Measurements from ENCODE around the gene ELOVL5.

ELOVL5 gene

DNA sequence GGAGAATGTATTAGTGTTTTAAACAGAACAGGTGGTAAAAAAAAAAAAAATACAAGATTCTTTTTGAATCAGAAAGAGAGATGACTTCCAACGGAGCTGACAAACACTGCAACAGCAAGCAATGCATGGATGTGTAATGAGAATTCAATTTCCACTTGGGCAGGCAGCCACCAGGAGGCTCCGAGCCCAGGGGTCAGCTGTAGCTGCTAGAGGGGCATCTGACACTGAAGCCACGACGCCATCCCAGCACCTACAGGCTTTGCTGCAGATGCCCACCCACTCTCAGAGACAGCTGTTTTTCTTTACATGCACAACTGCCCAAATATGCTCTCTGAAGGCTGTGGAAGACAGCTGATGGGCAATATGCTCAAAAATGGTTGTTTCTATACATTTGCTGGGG is 75.4 kb downstream of the ELOVL5 start:
- DNase-seq (ENCODE audit: low spot score) = no peak

DNA sequence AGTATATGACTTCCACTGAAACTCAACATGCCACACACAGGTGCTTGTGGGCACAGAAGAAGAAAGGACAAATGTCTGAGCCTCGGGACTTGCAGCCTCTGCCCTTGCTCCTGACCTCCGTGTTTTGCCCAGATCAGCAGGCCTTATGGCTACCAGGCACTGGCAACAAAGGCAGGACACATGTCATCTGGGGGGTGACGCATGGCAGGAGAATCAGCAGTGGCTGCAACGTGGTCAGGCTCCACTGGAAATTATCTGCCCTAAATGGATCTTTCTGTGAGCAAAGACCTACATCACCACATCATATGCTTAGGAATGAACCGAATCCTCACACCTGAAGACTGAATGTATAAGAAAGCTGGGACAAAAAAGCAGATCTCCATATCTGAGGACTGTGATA is 78.9 kb downstream of the ELOVL5 start:
- no peak for DNase-seq (ENCODE audit: low spot score)

DNA sequence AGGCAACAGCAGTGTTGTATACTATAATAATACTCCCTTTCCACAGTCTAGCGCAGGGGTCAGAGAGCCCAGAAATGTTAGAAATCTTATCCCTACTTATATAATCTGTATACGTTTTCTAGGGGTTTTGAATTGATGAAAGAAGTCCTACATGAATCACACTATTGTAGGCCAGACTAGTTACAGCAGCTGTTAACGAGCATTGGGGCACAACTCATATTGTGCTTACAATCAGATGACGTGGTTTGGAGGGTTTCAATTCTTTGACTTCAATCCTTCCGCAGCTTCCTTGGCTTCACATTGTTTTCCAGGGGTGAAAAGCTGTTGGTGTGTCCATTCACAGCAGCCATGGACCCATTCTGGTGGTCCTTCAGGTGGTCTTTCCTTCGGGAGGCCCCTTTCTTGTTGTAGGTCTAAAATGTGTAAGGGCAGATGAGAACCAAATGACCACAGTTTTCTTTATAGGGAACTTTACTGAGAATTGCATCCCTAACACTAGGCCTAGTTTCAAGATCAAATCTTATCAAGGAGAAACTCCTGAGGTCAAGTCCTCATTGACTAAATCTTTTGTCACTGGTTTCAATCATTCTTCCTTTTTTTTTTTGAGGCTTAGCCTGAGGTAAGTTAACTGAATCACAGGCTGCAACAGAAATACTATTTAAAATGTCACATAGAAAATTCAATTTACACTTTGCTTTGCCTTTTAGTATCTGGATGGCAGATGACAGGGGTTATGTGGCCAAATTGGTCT is 79.7 kb downstream of the ELOVL5 start:
- DNase-seq (ENCODE audit: low spot score) = no peak

DNA sequence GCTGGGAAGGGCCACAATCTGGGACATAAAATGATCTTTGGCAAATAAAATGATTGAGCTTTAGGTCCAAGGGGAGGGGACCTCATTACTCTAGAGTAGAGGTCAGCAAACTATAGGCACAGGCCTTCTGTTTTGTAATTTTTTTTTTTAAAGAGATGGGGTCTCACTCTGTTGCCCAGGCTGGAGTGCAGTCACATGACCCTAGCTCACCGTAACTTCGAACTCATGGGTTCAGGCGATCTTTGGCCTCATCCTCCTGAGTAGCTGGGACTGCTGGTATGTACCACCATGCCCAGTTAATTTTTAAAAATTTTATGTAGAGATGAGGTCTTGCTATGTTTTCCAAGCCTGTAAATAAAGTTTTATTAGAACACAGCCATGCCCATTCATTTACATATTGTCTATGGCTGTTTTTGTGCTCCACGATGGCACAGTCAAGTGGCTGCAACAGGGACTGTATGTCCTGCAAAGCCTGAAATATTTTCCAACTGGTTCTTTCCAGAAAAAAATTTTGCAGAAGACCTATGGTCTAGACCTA is 82.1 kb downstream of the ELOVL5 start:
- DNase-seq (ENCODE audit: low spot score) = no peak

DNA sequence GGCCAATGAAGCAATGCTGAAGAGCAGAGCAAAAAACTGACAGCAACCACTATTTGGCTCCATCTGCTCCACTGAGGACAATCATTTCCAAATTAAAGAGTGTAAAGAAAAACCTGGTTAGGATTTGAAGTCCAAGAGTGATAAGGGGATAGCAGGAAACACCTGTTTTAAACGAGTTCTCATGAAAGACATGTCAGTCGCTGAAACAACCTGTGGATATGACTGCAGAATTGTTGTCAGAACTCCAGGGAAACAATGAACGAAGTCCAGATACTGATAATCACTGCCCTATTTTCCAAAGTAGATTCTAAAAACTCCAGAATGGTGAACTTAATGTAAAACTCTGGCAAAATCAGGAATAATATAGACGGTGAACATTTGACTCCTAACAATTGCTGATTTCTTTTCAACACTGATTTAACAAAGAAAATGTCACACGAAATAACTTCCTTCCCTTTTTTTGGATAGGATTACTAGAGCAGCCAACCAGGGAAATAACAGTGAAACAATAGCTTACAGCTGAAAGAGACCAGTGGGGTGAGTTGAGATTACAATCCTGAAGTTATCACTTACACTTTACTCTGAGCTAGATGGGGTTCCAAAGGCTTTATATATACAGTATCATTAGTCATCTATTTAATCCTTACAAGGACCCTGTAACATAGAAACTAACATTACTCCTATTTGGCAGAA is 83.7 kb downstream of the ELOVL5 start:
- DNase-seq (ENCODE audit: low spot score) = no peak

DNA sequence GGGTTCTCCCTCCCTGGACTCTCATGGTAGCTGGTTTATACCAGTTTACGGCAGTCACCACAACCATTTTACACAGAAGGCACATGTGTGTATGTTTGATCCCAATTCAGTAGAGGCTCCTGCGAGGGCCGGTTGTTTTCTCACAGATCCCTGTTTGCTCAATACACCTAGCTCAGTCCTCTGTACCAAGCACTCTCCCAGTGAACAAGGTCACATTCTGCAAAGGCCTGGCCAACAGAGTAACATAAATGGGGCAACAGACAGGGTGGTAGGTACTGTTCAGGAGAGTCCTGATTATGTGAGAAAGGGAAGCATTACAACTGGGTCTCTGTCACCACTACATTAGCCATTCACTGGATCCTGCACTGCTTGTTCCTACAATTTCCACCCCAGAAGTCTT is 84.4 kb downstream of the ELOVL5 start:
- no peak for DNase-seq (ENCODE audit: low spot score)

DNA sequence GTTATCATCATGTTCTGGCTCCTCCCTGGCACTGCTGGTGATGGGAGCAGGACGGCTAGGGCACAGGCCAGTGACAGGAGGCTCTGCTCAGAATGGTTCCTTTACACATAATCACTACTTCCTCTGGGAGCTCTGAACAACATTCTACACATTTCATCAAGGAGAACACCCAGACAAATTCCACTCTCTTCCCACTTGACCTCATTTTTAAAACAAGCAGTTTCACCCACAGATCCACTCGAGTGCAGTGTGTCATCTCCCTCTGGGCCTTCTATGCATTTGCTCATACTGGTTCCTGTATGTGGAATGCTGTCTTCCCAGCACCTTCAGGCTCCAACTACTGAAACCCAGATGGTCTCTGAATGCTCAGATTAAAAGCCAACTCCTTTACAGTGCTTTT is 84.8 kb downstream of the ELOVL5 start:
- DNase-seq (ENCODE audit: low spot score) = no peak

DNA sequence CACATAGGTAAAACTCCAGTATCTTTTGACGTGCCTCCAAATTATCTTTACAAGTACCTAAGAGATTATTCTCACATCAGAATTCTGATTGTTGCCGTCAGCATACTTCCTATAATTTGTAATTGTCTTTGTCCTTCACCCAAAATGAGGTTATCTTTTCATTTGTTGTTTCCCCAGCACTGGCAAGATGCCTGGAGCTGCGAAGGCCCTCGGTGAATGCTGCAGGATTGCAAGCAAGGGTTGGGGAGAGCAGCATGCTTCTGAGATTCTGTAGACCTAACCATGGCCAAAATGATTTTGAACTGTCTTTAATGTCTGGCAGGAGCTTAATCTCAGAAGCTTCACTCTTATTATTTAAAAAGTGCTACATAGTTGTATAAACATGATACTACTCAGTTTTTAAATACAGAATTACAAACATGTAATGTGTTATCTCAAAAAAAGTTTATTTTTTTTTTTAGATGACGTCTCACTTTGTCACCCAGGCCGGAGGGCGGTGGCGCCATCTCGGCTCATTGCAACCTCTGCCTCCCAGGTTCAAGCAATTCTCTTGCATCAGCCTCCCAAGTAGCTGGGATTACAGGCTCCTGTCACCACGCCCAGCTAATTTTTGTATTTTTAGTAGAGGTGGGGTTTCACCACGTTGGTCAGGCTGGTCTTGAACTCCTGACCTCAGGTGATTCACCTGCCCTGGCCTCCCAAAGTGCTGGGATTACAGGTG is 88.7 kb downstream of the ELOVL5 start:
- no peak for DNase-seq (ENCODE audit: low spot score)

DNA sequence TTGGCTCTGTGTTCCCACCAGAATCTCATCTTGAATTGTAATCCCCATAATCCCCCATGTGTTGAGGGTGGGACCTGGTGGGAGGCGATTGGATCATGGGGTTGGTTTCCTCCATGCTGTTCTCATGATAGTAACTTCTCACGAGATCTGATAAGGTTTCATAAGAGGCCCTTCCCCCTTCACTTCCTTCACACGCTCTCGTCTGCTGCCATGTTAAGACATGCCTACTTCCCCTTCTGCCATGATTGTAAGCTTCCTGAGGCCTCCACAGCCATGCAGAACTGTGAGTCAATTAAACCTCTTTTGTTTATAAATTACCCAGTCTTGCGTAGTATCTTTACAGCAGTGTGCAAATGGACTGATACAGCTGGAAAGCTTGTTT is 90.0 kb downstream of the ELOVL5 start:
- no peak for DNase-seq (ENCODE audit: low spot score)

DNA sequence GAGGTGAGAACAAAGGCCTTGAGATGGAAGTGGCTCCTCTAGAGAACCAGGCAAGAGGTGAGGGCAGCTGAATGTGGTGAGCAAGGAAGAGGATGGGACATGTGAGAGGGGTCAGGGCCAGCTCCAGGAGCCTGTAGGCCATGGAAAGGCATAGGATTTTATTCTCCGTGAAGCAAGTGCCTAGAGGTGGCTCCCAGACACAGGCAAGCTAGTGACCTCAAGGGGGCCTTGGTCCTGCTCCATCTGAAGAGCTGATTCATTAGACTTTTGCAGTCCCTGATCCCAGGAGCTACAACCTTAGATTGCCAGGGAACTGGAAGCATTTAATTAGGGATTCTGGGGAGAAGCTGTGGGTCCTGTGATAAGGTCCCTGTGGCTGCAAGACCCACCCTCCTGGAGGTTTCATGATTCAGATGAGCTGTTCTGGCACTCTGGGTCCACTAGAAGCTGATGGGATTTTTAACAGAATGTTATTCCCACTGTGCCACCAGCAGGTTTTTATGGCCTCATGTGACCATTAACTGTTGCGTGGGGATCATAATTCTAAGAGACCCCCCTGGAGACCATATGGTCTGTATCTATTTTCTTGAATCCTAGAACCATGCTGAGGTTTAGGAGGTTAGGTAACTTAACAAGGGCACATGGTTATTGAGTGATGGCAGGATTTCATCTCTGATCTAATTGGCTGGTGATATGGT is 90.5 kb downstream of the ELOVL5 start:
- no peak for DNase-seq (ENCODE audit: low spot score)

DNA sequence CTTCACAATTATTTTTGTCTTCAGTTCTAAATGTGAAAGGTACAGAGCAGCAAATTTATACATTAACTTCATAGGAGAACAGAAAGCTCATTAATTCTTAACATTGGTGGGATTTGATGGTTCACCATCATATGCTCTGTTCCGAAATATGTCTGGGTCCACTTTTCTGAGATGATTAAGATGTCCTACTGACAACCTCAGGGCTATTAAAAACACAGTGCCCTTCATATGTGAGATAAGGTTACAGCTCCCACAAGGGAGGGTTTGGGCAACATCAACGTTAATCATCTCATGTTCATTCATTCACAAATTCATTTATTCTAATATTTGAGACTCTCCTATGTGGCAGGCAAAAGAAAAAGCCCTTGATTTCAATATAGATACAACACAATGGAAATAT is 91.2 kb downstream of the ELOVL5 start:
- DNase-seq (ENCODE audit: low spot score) = no peak

DNA sequence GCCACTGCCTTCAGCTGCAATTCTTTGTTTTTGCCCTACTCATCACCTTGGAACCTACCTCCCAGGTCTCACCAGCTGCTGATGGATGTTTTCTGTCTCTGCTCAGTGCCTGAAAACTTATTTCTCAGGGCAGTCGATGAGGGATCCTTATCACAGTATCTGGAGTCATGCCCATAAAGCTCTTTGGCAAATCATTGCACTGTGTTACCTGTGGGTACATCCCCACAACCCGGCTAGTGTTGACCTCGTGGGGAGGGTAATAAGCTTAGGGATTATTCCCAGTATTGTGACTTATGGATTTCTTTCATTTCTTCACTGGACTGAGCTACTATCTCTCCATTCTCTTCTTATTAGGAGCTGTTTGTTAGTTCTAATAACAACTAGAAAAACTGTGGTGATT is 91.7 kb downstream of the ELOVL5 start:
- no peak for DNase-seq (ENCODE audit: low spot score)

DNA sequence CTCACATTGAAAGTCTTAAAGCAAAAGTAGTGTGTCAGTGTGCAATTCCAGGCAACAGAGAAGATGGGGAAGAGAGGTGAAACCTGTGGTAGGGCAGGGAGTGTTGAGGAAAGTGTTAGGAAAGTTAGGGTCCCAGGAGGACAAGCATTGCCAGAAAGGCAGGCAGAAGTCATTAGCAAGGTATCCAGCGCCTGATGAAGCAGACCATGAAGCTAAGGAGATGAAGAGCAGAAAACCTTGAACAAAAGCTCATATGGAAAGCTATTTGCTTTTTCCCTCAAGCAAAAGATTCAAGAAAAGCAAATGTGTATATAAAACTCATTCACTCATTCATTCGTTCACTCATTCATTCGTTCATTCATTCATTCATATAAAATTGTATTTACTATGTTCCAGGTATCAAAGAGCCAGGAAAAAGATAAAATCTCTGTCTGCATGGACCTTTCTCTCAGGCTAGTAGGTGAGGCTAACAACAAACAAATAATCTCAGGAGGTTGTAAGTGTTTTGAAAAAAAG is 96.5 kb downstream of the ELOVL5 start:
- no peak for DNase-seq (ENCODE audit: low spot score)

DNA sequence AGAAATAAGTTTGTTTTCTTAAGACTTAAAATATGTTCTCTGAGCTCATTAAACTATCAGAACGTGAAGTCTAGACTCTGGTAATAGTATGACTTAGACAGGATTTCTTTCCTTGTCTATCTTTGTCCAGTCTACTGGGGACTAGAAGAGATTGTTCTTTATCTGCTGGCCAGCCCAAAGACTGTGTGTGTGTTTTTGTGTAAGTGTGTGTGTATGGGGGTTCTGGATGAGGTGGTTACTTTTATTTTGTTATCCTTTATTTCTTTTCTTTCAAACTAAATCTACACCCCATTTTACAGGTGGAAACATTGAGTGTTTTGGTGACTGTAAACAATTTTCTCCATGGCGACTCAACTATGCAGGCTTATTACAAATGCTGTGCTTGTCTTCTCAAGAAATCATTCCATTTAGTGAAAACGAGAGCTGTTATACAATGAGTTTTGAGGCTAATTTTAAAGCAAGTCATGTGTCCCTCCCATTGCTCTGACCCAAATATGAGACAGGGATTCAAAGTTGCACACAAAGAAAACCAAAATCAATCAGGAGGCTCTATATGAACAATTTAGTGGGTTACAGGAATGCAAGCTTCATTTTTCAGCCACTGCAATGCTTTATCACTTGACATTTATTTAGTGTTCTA is 97.6 kb downstream of the ELOVL5 start:
- DNase-seq (ENCODE audit: low spot score) = no peak

DNA sequence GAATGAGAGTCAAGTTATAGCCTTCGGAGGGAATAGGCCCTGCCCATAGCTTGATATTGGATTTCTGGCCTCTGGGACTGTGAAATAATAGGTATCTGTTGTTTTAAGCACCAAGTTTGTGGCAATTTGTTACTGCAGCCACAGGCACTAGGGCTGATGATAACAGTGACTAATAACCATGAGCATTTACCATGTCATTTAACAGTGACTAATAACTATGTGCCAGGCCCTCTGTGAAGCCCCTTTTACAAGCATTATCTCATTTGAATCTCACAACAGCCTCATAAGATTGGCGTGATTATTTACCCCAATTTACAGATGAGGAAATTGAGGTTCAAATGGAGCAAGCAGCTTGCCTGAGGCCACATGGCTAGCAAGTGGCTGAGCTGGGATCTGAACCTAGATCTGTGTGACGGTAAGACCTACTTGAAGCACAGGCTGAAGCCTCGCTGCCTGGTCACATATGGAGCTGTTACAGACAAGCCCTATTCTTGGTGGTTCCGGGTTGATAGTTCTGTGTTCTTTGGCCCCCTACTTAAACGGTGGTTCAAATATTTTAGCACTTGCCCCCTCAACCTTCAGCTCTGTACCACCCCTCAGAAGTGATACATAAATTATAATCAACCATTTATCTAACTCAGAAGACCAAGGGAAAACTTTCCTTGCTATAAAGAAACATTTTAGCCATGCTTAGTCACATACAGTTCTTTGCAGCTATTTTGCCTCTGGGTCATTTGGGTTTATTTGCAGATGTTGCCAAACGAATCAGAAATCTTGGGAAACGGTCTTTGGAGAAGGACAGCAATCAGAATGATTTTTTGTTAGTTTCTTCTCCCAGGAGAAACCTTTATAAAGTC is 98.3 kb downstream of the ELOVL5 start:
- DNase-seq (ENCODE audit: low spot score) = no peak

DNA sequence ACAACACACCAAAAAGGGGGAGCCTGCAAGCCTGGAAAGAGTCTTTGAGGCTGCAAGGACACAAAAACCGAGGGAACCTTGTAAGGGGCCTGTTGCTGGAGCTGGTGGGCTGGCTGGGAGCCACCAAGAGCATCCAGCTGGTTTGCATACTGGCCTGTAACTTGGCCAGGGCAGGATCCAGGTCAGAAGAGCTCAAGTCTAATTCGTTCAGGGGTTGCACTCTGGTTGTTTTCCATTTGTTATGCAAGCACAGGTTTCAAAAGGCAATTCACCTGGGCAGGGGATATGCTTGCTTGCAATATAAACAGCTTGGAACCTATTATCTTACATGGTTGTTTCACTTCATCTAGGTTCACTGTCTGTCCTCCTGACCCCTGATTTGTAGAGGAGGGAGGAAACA is 101.8 kb downstream of the ELOVL5 start:
- no peak for DNase-seq (ENCODE audit: low spot score)

DNA sequence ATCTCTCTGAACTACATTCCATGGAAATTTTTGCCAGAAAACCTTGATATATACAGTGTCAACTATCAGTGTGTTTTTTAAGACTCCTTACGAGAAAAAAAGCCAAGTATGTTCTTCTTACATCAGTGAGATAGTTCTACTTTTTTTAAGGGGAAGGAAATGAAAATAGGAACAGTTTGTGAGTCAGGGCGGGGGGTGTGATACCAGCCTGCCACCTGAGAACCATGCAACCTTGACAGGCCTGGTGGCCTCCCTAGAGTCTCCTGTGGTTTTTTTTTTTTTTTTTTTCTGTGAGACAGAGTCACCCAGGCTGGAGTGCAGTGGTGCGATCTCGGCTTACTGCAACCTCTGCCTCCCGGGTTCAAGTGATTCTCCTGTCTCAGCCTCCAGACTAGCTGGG is 103.8 kb downstream of the ELOVL5 start:
- DNase-seq (ENCODE audit: low spot score) = no peak

DNA sequence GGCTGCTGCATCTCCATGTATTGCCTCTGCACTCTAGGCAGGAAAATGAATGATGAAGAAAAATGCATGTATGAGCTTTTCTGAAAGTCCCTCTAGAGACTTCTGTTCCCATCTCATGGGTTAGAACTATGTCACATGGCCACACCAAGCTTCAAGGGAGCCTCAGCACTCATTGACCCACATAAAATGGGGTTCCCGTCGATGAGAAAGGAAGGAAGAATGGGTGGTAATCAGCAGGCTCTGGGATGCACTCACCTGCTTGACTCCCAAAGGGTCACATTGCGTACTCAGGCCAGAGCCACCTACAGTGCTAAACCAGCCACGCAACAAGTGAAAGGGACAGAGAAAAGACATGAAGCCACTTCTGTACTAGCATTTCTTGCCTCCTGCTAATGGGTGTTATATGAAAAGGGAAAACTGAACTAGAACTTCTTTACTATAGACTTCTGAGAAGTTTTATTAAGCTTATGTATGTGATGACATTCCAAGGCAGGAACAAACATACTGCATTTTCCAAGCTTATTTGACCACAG is 104.3 kb downstream of the ELOVL5 start:
- DNase-seq (ENCODE audit: low spot score) = no peak

DNA sequence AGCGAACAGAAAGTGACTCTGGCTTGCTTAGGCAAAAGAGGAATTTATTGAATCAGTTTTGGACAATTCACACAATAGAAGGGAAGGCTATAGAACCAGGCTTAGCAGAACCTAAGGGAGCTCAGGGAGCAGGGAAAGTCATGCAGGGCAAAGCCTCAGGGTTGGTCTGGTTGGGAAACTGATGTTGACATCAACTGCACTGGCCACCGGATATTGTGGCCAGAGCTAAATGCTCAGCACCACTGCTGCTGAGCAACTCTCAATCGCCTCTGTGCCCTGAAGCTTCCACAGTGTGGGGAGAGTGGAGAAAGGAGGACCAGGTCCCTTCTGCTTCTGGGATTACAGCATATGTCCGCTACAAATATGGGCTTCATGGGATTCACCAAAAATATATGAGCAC is 106.8 kb downstream of the ELOVL5 start:
- DNase-seq (ENCODE audit: low spot score) = no peak

DNA sequence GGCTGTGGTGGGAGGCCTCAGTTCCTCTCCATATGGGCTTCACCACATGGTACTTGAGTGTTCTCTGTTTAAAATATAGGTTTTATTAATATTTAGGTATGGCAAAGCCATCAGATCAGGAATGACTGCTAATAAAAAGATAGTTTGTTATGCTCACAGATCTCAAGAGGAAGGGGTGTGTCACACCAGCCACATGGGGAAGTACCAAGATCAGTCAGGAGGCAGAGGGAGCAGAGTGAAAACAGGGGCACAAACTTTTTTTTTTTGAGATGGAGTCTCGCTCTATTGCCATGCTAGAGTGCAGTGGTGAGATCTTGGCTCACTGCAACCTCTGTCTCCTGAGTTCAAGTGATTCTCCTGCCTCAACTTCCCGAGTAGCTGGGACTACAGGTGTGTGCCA is 108.0 kb downstream of the ELOVL5 start:
- no peak for DNase-seq (ENCODE audit: low spot score)
